ENCODE results near the gene SLC25A12.

The SLC25A12 gene

DNA sequence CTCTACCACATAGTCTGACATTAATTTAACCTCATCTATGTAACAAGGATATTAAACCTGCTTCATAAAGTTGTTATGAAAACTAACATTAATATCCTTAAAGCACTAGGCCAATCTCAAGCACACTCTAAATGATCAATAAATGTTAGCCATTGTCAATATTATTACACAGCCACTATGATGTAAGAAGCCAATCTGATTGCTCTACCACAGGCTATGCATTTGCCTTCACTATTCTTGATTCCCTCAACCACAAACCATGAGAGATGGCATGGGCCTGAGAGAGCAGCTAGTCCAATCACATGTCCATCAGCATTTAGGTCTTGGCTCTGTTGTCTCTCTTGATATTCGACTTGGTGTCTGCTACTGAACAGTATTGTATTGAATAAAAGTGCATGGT, 4.2 kb downstream of the SLC25A12 start:
- no peak for ATAC-seq
- TF ChIP-seq ZNF565 (CRISPR knock-in tag; conservative IDR thresholded peaks at IDR 0.05; ENCODE audit: low read depth) (no peak), ESRRG (CRISPR knock-in tag; IDR thresholded peaks at IDR 0.05) (no peak), ZFP3 (CRISPR knock-in tag; IDR thresholded peaks at IDR 0.05) (no peak), PATZ1 (CRISPR knock-in tag; IDR thresholded peaks at IDR 0.05; ENCODE audit: borderline replicate concordance) (no peak), ZNF70 (CRISPR knock-in tag; IDR thresholded peaks at IDR 0.05) (no peak), RARB (CRISPR knock-in tag; IDR thresholded peaks at IDR 0.05) (no peak)
- TF ChIP-seq, protein P1, sequence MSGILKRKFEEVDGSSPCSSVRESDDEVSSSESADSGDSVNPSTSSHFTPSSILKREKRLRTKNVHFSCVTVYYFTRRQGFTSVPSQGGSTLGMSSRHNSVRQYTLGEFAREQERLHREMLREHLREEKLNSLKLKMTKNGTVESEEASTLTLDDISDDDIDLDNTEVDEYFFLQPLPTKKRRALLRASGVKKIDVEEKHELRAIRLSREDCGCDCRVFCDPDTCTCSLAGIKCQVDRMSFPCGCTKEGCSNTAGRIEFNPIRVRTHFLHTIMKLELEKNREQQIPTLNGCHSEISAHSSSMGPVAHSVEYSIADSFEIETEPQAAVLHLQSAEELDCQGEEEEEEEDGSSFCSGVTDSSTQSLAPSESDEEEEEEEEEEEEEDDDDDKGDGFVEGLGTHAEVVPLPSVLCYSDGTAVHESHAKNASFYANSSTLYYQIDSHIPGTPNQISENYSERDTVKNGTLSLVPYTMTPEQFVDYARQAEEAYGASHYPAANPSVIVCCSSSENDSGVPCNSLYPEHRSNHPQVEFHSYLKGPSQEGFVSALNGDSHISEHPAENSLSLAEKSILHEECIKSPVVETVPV (CRISPR knock-in tag; IDR thresholded peaks at IDR 0.05), result no peak

DNA sequence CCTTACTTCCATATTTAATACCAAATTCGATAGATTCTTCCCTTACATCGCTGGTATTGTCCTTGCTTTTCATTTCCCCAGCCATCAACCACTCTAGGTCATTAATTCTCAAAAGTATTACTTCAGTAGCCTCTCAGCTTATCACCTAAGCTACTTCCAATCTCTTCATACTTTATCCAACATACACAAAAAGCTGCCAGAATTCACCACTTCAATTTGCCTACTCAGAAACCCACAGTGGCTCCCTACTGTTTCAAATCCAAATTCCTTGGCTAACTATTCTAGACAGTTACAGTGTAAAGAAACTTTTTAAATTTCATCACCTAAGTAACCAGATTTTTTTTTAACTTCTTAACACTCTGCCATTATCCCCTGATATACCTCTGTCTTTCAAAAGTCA, 4.7 kb downstream of the SLC25A12 start:
- TF ChIP-seq ZNF8 (CRISPR knock-in tag; IDR thresholded peaks at IDR 0.05) (no peak), BACH2 (CRISPR knock-in tag; IDR thresholded peaks at IDR 0.05; ENCODE audit: borderline replicate concordance) (no peak), GLIS3 (CRISPR knock-in tag; IDR thresholded peaks at IDR 0.05) (no peak), ZNF565 (CRISPR knock-in tag; conservative IDR thresholded peaks at IDR 0.05; ENCODE audit: low read depth) (no peak), OSR1 (CRISPR knock-in tag; IDR thresholded peaks at IDR 0.05) (no peak), ZFP30 (CRISPR knock-in tag; IDR thresholded peaks at IDR 0.05) (no peak), TOX (CRISPR knock-in tag; IDR thresholded peaks at IDR 0.05; ENCODE audit: borderline replicate concordance) (no peak), SNAI2 (CRISPR knock-in tag; IDR thresholded peaks at IDR 0.05) (no peak), ZC3H10 (CRISPR knock-in tag; IDR thresholded peaks at IDR 0.05) (no peak), TSHZ2 (CRISPR knock-in tag; IDR thresholded peaks at IDR 0.05) (no peak), ZFP3 (CRISPR knock-in tag; IDR thresholded peaks at IDR 0.05) (no peak), TCF4 (CRISPR knock-in tag; IDR thresholded peaks at IDR 0.05; ENCODE audit: borderline replicate concordance) (no peak), ESRRG (CRISPR knock-in tag; IDR thresholded peaks at IDR 0.05) (no peak), PATZ1 (CRISPR knock-in tag; IDR thresholded peaks at IDR 0.05; ENCODE audit: borderline replicate concordance) (no peak), RARB (CRISPR knock-in tag; IDR thresholded peaks at IDR 0.05) (no peak), POU6F1 (CRISPR knock-in tag; IDR thresholded peaks at IDR 0.05; ENCODE audit: borderline replicate concordance, low read depth) (no peak), ARNTL (CRISPR knock-in tag; IDR thresholded peaks at IDR 0.05; ENCODE audit: borderline replicate concordance, low read depth) (no peak), CSDC2 (CRISPR knock-in tag; IDR thresholded peaks at IDR 0.05) (no peak), CREB5 (CRISPR knock-in tag; IDR thresholded peaks at IDR 0.05; ENCODE audit: low read depth) (no peak)

More for the DNA sequence above, 4.7 kb downstream of the SLC25A12 start:
- no peak for ATAC-seq

All from SK-N-SH treated with all-trans-retinoic acid at 6 μM for 48 hours (cell line).